AG09309 (cell line): ENCODE measurements around the gene HIKESHI.

Source experiments
- DNase-seq: peaks from one replicate; pipeline ENCODE4 v3.0.0-alpha.2; 2010; ENCODE audit warnings: low read depth
- H3K4me3 ChIP-seq: 2 replicates; pipeline ENCODE4 v1.5.1; 2011; ENCODE audit warnings: mild to moderate bottlenecking, low read depth, low read length, moderate library complexity; ENCODE audit not compliant: control insufficient read depth
- TF ChIP-seq, protein P1 (sequence below): IDR thresholded peaks from 2 replicates; pipeline ENCODE4 v1.5.1; 2011; ENCODE audit warnings: mild to moderate bottlenecking, low read depth, low read length, inconsistent platforms; ENCODE audit not compliant: insufficient read depth, control insufficient read depth; ENCODE audit errors: missing control alignments

The HIKESHI gene

DNA sequence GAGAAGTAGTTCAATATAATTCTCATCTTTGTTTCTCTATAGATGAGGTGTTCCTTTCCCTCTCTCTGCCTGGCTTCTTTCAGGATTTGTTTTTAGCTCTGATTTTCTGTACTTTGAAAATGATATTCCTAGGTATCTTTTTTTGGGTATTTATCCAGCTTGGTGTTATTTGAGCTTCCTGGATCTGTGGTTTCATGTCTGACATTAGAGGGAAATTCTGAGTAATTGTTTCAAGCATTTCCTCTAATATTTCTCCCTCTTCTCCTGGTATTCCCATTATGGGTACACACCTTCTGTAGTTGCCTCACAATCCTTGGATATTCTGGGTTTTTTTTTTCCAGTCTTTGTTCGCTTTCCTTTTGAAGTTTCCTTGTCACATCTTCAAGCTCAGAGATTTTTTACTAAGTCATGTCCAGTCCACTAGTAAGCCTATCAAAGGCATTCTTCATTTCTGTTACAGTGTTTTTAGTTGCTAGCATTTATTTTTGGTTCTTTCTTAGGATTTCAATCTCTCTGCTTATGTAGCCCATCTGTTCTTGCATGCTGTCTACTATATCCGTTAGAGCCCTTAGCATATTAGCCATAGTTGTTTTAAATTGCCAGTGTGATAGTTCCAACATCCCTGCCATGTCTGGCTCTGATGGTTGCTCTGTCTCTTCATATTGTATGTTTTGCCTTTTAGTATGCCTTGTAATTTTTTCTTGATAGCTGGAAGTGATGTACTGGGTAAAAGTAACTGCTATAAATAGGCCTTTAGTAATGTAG, 78.4 kb downstream of the HIKESHI start:
- TF ChIP-seq, protein P1, sequence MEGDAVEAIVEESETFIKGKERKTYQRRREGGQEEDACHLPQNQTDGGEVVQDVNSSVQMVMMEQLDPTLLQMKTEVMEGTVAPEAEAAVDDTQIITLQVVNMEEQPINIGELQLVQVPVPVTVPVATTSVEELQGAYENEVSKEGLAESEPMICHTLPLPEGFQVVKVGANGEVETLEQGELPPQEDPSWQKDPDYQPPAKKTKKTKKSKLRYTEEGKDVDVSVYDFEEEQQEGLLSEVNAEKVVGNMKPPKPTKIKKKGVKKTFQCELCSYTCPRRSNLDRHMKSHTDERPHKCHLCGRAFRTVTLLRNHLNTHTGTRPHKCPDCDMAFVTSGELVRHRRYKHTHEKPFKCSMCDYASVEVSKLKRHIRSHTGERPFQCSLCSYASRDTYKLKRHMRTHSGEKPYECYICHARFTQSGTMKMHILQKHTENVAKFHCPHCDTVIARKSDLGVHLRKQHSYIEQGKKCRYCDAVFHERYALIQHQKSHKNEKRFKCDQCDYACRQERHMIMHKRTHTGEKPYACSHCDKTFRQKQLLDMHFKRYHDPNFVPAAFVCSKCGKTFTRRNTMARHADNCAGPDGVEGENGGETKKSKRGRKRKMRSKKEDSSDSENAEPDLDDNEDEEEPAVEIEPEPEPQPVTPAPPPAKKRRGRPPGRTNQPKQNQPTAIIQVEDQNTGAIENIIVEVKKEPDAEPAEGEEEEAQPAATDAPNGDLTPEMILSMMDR: no peak

DNA sequence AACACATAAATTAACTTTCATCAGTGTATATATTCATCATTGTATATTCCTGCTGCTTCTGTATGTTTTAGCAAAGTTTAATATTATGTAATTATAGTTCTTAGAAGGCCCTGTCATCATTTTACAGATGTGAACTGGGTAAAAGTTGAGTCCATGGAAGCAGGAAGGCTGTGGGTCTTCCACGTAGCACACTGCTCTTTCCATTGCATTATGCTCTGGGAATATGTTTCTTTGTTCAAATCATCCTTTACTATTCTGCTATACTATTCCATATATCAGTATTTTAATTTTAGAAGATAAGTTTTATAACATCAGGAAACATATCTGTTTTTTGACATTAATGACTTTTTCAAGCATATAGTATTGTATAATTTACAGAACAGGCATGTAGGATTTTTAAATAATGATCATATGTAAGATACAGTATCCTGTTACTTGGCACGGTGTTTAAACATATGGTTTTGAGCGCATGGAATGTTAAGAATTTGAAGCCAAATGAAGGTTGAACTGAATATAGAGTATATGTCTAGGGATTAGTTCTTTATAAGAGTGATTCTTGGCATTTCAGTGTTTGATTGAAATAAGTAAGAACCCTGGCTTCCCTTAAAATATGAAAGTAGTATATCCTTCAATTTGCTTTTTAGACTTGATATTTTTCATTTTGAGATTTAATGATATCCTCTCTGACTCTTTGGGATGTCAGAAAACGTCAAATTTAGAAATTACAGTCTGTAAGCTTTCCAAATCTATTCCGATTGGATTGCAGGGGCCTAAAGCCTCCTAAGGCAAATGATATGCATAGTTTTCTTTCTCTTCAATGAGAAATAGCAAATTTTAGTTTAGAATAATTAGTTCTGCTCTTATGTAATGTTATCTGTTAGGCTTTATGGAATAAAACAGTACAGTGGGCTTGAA, 81.3 kb downstream of the HIKESHI start:
- TF ChIP-seq, protein P1: no peak
- no peak for DNase-seq
- H3K4me3 ChIP-seq: no peak overlapping the region

More for the DNA sequence above, 78.4 kb downstream of the HIKESHI start:
- DNase-seq: no peak
- H3K4me3 ChIP-seq: no peak overlapping the region

DNA sequence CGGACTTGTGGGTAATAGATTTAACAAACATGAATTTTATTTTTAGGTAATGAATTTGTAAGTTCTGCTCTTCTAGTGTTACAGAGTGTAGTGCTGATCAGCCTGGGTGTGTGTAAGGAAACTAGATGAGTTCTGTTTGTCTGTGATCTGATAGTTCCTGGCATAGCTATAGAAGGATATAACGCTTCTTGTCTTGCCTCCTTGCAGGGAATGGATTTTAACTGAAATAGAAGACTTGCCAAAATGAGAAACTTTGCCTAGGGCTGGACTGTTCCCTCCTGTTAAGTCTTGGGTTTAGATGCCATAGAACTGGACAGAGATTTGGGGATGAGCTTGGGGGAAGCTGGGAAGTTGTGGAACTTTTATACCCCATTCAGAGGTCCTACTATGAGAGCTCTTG, 84.2 kb downstream of the HIKESHI start:
- H3K4me3 ChIP-seq: no peak overlapping the region
- DNase-seq: no peak
- TF ChIP-seq, protein P1: no peak

DNA sequence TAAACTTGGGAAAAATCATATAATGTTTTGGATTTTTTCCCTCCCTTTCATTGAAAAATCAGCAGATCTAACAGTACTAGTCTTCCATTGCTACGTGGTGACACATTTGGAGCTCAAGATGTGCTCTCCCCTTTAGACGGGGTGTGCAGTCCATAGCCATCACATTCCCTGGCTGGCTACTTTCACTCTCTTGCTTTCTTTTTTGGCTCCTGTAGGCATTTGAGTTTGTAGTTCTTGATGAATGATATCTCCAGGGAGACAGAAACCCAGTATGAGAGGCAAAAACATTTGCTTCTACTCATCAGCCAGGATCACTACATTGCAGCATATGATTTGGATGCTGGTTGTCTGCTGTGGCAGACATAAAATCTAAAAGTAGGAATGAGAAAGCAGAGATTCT, 84.7 kb downstream of the HIKESHI start:
- TF ChIP-seq, protein P1: no peak
- no peak for DNase-seq
- no peak overlapping the region for H3K4me3 ChIP-seq

DNA sequence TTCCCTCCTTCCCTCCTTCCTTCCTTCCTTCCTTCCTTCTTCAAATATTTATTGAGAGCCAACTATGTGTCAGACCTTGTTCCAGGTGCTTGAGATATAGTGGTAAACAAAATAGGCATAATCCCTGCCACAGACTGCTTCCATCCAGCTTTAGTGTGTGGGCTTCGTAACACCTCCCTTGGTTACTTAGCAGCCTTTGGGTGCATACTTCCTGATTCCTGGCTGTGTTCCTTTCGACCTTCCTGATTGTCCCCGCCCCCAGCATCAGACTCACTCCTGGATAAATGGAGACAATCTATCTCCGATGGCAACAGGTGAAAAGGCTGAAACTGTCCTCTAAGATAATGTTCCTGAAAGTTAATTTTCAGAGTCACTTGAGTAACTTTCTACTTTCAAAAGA, 86.2 kb downstream of the HIKESHI start:
- TF ChIP-seq, protein P1: no peak
- no peak for DNase-seq
- no peak overlapping the region for H3K4me3 ChIP-seq

DNA sequence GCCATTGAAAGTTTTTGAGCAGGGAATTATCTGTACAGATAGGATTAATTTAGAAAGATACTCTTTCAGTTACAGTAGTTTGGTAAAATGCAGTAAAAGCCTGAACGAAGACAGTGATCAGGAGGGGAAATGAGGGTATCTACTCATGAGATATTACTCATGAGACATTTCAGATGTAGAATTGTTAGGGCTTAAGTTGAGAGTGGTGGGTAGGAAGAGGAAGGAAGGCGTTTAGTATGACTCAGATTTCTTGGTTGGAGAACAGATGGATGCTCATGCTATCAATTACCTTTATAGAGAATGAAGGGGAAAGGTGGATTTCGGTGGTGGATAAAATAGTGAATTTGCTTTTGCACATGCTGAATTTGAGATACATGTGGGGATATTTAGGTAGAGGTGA, 88.4 kb downstream of the HIKESHI start:
- no peak for DNase-seq
- no peak overlapping the region for H3K4me3 ChIP-seq
- TF ChIP-seq, protein P1: no peak
